GM21723 (cell line): ENCODE measurements around the gene RPS27A.
A peak's percentile ranks its signal among the peaks of the same experiment; 100 is the strongest.
"Not testable (repeated sequence)": the region's sequence is repeated elsewhere in the genome, so short reads cannot be mapped to it uniquely, and the experiment has no call there.

Experiments used
- ATAC-seq: cut with Tn5 transposase; IDR thresholded peaks from one replicate; pipeline ENCODE4 v1.9.1; 2021; ENCODE audit warnings: mild to moderate bottlenecking, moderate library complexity; ENCODE audit not compliant: unreplicated experiment

RPS27A gene

DNA sequence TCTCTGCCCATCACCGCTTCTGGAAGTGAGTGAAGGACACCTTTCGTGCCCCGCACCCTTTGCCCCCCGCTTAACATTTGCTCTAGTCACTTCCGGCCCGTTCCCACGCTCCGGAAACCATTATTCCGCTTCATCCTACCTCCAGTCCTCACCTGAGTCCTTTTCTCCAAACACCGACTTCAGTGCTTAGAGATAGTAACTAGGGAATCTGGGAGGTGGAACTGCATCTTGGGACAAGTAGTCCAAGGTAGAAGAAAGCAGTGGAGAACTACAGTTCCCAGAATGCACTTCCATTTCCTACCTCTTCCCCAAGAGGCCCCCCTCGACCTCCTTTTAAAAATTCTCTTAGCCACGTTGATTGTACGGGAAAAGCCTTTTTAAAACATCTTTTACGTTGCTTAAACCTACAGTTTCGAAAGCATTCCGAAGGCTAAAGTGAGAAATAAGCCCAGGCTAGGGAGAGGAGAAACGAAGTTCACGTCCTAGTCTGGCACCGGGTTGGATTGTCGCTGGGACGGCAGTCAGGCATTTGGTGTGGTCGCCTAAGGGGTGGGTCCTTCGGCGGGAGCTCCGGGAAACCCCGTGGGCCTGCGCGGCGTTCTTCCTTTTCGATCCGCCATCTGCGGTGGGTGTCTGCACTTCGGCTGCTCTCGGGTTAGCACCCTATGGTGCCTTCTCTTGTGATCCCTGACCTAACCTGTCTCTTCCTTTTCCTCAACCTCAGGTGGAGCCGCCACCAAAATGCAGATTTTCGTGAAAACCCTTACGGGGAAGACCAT is at the start of gene RPS27A, which contains the start of gene CLHC1:
RPS27A (plus strand) TSS at position 605 of the 779 bp plus-strand sequence; CDS start at position 742, 137 bp downstream.
CLHC1 (minus strand) TSS at position 210 of the 779 bp plus-strand sequence. CDS start 9,882 bp downstream, outside the sequence.
- peak; percentile 93 for ATAC-seq

DNA sequence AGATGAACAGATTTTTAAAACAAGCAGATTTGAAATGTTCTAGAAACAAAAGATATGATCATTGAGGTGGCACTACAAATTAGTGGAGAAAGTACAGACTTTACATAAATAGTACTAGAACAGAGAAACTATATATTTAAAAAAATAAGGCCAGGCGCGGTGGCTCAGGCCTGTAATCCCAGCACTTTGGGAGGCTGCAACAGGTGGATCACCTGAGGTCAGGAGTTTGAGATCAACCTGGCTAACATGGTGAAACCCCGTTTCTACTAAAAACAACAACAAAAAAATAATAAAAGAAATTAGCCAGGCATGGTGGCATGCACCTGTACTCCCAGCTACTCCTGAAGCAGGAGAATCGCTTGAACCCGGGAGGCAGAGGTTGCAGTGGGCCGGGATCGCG is 45.7 kb upstream of the RPS27A start:
- ATAC-seq, result not testable (repeated sequence)

DNA sequence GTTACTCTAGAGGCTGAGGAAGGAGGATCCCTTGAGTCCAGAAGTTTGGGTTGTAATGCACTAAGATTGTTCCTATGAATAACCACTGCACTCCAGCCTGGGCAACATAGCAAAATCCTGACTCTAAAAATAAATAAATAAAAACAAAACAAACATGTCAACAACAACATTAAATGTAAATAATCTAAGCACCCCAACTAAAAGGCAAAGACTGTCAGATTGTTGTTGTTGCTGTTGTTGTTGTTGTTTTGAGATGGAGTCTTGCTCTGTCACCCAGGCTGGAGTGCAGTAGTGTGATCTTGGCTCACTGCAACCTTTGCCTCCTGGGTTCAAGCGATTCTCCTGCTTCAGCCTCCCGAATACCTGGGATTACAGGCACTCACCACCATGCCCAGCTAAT is 40.6 kb upstream of the RPS27A start:
- ATAC-seq, result not testable (repeated sequence)

DNA sequence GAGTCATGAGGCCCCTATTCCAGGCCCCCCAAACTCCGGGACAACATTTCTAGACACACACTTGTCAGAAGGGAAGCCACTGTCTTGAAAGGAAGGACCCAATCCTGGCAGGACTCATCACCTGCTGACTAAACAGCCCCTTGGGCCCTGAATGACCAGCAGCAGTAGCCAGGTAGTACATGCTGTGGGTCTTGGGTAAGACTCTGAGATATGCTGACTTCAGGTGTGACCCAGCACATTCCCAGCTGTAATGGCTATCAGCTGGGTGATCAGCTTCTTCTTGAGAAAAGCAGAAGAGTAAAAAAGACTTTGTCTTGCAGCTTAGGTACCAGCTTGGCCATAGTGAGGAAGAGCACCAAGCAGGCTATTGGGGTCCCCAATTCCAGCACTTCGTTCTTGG is 36.0 kb upstream of the RPS27A start:
- no peak for ATAC-seq

DNA sequence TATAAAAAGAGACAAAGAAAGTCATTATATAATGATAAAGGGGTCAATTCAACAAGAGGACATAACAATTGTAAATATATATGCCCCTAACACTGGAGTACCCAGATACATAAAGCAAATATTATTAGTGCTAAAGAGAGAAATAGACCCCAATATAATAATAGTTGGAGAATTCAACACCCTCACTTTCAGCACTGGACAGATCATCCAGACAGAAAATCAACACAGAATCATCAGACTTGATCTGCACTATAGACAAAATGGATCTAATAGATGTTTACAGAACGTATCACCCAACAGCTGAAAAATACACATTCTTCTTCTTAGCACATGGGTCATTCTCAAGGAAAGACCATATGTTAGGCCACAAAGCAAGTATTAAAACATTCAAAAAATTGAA is 32.1 kb upstream of the RPS27A start:
- no peak for ATAC-seq

DNA sequence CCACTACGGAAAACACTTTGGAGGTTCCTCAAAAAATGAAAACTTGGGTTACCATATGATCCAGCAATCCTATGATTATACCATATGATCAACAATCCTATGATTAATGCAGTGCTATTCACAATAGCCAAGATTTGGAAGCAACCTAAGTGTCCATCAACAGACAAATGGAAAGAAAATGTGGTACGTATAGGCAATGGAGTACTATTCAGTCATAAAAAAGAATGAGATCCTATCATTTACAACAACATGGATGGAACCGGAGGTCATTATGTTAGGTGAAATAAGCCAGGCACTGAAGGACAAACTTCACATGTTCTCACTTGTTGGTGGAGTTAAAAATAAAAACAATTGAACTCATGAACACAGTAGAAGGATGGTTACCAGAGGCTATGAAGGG is 28.0 kb upstream of the RPS27A start:
- no peak for ATAC-seq

DNA sequence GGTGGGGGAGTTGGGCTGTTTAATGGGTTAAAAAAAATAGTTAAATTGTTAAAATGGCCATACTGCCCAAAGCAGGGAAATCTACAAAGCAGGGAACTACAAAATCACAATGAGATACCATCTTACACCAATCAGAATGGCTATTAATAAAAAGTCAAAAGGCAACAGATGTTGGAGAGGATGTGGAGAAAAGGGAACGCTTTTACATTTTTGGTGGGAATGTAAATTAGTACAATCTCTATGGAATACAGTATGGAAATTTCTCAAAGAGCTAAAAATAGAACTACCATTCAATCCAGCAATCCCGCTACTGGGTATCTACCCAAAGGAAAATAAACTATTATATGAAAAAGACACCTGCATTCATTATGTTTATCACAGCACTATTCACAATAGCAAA is 27.5 kb upstream of the RPS27A start:
- no peak for ATAC-seq

GRCh38 chr2:55213822-55214221 is 18.7 kb upstream of the RPS27A start:
- ATAC-seq, result no peak

- no peak for ATAC-seq
These were observed 8.3 kb upstream of the RPS27A start for GRCh38 chr2:55223958-55224760.

GRCh38 chr2:55224761-55225261 is 7.7 kb upstream of the RPS27A start:
- ATAC-seq, result no peak

- no peak for ATAC-seq
These were observed 6.9 kb upstream of the RPS27A start for GRCh38 chr2:55225481-55226020.

- ATAC-seq, result not testable (repeated sequence)
These were observed 4.9 kb upstream of the RPS27A start for GRCh38 chr2:55227437-55228225.

DNA sequence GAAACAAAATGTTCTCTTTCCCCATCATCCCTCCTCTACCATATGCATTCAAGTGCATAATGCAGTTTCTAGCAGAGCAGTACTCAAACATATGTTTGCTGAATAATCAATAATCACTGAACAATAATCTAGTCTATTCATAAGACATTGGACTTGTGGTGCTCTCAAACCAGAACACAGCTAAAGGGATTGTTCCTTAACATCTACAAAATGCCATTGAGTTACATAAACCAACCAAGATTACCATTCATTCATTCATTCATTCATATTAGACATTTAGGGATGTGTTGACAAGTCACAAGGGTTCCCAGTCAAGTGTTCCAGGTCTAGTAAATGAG is 4.3 kb upstream of the RPS27A start:
- ATAC-seq, result no peak

- ATAC-seq, result no peak
These were observed 3.3 kb upstream of the RPS27A start for GRCh38 chr2:55229221-55229620.

- ATAC-seq, result no peak
These were observed 1.9 kb upstream of the RPS27A start for GRCh38 chr2:55230551-55230950.

GRCh38 chr2:55231546-55232083 is 873 bp upstream of the RPS27A start:
- no peak for ATAC-seq

DNA sequence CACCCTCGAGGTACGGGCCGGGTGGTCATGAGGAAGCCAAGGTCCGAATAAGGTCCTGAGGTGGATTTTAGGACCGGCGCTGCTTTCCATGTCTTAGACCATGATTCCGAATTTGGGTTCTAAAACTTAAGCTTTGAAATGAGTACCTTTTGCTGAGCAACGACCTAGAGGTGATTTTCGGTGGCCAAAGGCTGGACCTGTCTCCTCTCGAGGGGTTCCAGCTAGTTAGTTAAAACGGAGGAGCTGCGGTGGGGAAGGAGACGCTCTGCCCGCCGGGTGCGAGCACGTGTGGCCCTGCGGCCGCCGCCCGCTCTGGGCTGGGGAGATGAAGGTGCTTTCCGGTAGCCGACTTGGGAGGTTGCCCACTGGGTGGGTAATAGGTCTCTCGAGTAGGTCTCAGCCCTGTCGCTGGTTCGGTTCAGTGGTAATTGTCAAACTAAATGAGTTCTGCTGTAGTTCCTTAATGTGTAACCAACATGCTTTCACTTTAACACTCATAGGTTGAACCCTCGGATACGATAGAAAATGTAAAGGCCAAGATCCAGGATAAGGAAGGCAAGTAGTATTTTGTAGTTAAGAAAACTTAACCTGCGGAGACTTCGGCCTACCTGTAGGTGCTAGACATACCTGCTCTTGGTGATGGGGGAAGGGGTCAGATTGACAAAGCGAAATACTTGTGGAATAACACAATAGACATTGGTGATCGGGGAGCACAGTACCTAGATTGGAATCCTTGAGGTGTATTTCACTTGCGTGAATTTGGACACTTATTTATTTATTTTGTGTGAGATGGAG is 572 bp downstream of the RPS27A start:
- no peak for ATAC-seq

- no peak for ATAC-seq
These were observed 1.1 kb downstream of the RPS27A start for GRCh38 chr2:55233658-55233940.

- no peak for ATAC-seq
These were observed 3.4 kb downstream of the RPS27A start for GRCh38 chr2:55235724-55236538.
